NCI-H2227 (cell line): ENCODE results near the gene ATP2A1.
"Not testable (repeated sequence)": the region's sequence is repeated elsewhere in the genome, so short reads cannot be mapped to it uniquely, and the experiment has no call there.

Experiments used
- DNase-seq: peaks from one replicate; lab custom pipeline; 2025; ENCODE audit not compliant: unreplicated experiment; lab: John Stamatoyannopoulos, UW

The ATP2A1 gene

GRCh38 chr16:28880589-28880915 is 2.3 kb downstream of the ATP2A1 start:
- no peak for DNase-seq

GRCh38 chr16:28880955-28881354 is 2.7 kb downstream of the ATP2A1 start:
- DNase-seq: no peak

- DNase-seq: not testable (repeated sequence)
Measured at GRCh38 chr16:28881565-28881964, 3.3 kb downstream of the ATP2A1 start.

GRCh38 chr16:28882551-28883160 is 4.4 kb downstream of the ATP2A1 start:
- DNase-seq: no peak

GRCh38 chr16:28883221-28883996 is 5.1 kb downstream of the ATP2A1 start:
- DNase-seq: no peak

GRCh38 chr16:28884045-28884444 is 5.8 kb downstream of the ATP2A1 start:
- DNase-seq: no peak

GRCh38 chr16:28886945-28887344 is 8.7 kb downstream of the ATP2A1 start:
- DNase-seq: no peak

GRCh38 chr16:28890355-28890754 is 12.1 kb downstream of the ATP2A1 start:
- DNase-seq: not testable (repeated sequence)

GRCh38 chr16:28891964-28892890 is 13.9 kb downstream of the ATP2A1 start:
- no peak for DNase-seq

GRCh38 chr16:28893291-28893690 is 15.0 kb downstream of the ATP2A1 start:
- DNase-seq: no peak

GRCh38 chr16:28895609-28896008 is 17.3 kb downstream of the ATP2A1 start:
- no peak for DNase-seq

- DNase-seq: no peak
Measured at GRCh38 chr16:28897826-28898225, 19.5 kb downstream of the ATP2A1 start.

- no peak for DNase-seq
Measured at GRCh38 chr16:28898266-28898665, 20.0 kb downstream of the ATP2A1 start.

- DNase-seq: no peak
Measured at GRCh38 chr16:28898942-28899341, 20.7 kb downstream of the ATP2A1 start.

GRCh38 chr16:28899882-28900590 is 21.7 kb downstream of the ATP2A1 start:
- no peak for DNase-seq

- no peak for DNase-seq
Measured at GRCh38 chr16:28900601-28901000, 22.3 kb downstream of the ATP2A1 start.

GRCh38 chr16:28901862-28902261 is 23.6 kb downstream of the ATP2A1 start:
- no peak for DNase-seq

GRCh38 chr16:28902909-28903308 is 24.6 kb downstream of the ATP2A1 start:
- no peak for DNase-seq

GRCh38 chr16:28903344-28904042 is 25.2 kb downstream of the ATP2A1 start:
- DNase-seq: no peak

- no peak for DNase-seq
Measured at GRCh38 chr16:28904363-28904762, 26.1 kb downstream of the ATP2A1 start.

- DNase-seq: no peak
Measured at GRCh38 chr16:28904828-28905227, 26.5 kb downstream of the ATP2A1 start.
